Stromal cell of bone marrow (primary cell): Measurements from ENCODE around the gene PRPH2.

Source experiments
- DNase-seq: peaks from one replicate; pipeline ENCODE4 v3.0.0-alpha.2; 2012; ENCODE audit warnings: low read depth

The PRPH2 gene, protein sequence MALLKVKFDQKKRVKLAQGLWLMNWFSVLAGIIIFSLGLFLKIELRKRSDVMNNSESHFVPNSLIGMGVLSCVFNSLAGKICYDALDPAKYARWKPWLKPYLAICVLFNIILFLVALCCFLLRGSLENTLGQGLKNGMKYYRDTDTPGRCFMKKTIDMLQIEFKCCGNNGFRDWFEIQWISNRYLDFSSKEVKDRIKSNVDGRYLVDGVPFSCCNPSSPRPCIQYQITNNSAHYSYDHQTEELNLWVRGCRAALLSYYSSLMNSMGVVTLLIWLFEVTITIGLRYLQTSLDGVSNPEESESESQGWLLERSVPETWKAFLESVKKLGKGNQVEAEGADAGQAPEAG

DNA sequence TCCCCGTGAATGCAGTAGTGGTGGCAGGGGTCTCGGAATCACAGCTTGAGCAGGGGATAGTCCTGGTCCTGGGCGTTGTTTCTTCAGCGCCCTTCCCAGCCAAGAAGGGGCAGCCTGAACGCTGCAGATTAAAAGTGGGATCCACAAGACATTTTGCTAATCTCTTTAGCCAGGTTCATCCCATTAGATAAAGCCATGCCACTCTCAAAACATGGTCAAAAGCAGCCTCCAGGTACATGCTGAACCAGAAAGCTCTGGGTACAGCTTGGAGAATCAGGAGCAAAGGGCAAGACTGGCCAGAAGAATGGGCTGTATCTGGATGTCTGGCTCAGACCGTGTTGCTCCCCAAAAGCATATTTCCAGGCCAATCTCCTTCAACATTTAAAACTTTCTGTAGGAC is at the start of gene PRPH2:
Gene PRPH2 (minus strand): TSS at position 101 of the 400 bp plus-strand sequence. CDS start 263 bp downstream, outside the sequence.
- DNase-seq = no peak

DNA sequence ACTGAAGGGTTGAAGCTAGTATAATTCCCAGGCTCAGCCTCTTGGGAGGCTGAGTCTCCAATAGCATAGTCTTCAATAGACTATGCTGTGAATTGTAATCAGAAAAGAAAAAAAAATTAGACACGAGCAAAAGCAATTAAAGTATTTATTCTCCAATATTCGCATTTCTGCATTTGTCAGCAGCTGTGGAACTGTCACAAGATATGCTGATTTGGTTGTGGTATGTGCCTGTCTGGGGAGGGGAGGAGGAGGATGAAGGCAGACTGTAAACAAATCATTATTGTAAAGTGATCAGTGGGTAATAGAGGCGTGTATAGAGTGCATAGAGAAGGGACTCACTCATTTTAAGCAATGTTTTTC is 49.3 kb upstream of the PRPH2 start:
- no peak for DNase-seq

DNA sequence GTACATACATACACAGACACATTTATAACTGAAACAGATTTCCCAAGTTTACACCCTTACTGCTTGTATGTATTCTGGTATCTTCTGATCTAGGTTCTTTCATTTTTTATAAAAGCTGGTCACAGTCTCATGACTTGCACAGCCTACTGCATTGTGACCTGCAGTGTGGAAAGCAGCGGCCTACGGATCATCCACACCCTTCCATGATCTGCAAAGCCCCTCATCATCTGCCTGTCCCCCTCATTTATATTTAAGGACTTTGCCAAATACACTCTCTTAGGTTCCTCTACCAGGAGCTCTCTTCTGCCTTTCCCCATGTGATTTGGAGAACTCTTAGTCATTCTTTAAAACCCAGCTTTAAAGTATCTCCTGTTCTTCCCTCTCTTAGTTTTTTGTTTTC is 47.4 kb upstream of the PRPH2 start:
- no peak for DNase-seq

DNA sequence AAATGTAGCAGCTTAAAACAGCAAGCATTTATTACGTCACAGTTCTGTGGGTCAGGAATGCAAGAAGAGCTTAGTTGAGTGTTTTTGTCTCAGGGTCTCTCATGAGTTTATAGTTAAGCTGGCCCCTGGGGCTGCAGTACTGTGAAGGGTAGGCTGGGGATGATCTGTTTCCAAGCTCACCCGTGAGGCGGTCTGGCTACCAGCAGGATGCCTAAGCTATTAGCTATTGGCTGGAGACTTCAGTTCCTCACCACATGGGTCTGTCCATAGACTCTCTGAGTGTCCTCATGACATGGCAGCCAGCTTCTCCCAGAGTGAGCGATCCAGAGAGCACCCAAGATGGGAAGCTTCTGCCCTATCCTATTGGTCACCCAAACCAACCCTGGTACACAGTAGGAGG is 46.7 kb upstream of the PRPH2 start:
- DNase-seq = no peak

DNA sequence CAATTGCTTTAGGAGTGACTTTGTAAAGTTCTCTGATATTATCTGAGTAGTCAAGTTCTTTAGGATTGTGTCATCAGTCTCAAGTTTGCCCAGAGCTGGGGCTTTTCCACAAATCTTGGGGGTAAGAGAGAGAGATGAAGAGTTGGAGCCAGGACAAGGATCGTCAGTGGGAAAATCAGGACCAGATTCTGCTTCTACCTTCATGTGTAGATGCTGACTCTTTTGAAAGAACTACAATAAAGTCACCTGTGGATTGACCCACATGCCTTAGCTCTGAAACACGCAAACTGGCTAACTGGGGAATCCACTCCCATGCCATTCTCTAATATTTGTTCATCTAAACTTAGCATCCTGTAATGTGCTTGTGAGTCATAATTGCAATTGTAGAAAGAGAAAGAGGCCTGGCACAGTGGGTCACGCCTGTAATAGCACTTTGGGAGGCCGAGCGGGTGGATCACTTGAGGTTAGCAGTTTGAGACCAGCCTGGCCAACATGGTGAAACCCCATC is 43.8 kb upstream of the PRPH2 start:
- DNase-seq = no peak

DNA sequence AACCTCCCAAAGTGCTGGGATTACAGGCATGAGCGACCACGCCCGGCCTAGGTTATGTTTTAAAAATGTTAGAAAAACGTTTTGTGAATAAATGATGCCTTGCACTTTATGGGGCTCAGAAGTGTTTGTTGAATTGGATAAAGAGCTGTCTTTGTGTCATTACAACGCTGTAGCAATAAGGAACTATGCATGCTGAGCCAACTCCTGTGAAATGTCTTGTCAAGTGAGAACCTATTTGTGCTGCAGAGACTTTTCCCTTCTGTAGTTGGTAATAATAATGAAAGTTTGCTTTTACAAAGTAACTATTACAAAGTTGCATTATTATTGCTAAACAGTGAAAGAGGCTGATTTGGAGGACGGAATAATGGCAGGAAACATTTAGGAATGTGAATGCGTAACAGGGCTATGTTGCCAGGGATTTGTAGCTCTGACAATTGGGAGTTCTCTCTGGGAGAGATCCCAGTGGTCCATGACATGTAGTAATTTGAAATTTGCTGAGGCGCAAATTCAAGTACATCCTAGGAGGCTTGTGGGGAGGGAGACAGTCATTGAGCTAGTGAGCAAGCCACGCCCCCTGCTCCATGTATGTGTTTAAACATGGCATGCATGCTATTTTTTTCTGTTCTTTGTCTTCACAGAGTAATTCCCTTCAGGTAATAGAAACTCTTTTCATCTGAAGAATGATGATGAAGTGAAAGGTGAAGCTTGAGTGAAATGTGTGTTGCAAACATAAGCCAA is 42.7 kb upstream of the PRPH2 start:
- no peak for DNase-seq

DNA sequence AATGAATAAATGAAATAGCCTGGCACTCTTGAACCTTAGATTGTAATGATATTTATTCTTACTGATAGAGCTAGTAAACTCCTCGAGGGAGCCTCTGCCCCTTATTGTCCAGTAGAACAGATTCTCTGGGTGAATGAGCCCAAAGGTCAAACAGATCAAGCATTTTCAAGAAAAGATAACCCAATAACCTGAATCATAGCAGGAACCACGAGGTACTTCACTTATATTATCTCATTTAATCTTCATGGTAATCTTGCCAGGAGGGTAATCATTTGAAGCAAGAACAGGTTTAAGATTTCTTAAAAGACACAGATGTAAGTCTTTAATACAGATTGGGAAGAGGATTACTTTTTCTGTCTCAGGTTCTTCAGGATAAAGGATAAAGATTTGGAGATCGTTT is 40.6 kb upstream of the PRPH2 start:
- DNase-seq = no peak

DNA sequence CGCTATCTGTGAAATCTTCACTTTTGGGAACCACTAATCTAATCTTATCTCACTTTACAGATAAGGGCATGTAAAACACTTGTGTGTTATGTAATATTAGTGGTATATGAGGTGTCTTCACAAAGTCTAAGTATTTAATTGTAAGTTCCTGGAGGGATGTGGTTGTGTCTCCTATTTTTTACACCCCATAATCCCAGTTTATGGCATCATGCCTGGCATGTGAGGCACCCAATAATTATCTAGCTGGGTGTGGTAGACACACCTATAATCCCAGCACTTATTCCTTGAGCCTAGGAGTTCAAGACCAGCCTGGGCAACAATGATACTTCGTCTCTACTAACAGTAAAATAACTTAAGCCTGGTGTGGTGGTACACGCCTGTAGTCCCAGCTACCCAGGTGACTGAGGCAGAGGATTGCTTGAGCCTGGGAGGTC is 40.0 kb upstream of the PRPH2 start:
- DNase-seq = no peak

DNA sequence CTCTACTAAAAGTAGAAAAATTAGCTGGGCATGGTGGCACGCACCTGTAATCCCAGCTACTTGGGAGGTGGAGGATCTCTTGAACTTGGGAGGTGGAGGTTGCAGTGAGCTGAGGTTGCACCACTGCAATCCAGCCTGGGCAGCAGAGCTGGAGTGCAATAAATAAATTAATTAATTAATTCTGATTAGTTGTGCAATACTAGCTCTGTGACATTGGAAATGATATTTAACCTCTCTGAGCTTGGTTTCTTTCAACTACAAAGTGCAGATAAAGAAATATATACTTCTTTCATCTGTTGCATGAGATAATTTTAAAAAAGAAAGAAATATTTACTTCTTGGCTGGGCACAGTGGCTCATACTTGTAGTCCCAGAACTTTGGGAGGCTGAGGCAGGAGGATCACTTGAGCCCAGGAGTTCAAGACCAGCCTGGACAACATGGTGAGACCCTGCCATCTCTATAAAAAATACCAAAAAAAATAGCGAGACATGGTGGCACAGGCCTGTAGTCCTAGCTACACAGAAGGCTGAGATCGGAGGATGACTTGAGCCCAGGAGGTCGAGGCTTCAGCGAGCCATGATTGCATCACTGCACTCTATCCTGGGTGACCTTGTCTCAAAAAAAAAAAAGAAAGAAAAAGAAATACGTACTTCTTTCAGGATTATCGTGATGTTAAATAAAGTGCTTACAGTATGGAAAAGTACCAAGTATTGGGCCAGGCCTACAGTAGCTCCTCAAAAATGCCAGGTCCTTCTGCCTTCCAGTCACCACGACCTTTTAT is 39.1 kb upstream of the PRPH2 start:
- DNase-seq = no peak

DNA sequence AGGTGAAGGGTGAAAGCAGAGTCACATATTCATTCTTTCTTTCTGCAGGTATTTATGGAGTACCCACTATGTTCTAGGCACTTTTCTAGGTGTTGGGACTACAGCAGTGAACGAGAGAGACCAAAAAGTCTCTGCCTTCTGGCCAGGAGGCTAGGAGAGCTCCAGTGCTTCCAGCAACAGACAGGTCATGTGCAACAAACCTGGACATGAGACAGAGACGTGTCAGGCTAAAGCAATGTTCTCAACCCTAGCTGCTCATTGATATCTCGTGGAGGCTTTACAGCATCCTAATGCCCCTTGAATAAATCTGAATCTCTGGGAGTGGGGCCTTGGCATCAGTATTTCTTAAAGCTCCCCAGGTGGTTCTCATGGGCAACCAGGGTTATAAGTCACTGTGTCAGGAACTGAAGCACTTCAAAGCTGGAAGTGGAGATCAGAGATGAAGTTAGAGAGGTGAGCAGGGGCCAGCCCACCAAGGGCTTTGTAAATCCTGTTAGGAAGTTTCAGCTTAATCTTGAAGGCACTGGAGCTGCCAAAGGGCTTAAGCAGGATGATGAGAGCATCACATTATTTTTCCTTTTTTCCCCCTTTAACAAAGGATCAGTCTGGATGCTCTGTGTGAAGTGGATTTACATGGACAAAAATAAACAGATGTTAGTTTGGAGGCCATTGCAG is 36.5 kb upstream of the PRPH2 start:
- DNase-seq = no peak

DNA sequence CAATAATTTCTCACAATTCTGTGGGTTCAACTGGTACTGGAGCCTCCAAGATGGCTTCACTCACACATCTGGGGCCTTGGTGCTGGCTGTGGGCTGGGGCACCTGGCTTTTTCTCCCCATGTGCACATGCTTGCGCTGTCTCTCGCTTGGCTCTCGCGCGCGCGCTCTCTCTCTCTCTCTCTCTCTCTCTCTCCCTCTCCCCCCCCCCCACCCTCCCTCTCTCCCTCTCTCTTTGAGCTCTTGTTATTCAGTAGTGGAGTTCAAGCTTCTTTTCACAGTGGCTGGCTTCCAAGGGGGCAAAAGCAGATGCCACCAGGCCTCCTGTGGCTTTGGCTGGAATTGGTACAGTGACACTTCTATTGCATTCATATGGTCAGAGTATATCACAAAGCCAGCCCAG is 34.3 kb upstream of the PRPH2 start:
- no peak for DNase-seq

DNA sequence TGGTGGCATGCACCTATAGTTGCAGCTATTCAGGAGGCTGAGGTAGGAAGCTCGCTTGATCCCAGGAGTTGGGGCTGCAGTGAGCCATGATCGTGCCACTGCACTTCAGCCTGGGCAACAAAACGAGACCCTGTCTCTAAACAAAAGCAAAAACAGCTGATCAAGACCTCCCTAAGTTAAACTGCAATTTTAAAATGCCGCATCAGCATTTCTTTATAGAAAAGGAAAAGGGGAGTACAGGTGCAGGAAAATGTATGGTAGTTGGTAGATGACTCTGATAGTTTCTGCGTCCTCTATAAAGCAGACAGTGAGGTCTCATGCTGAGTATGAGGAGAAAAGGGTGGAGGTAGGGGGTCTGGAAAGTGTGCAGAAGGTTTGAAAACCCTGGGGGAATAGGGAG is 32.4 kb upstream of the PRPH2 start:
- no peak for DNase-seq

DNA sequence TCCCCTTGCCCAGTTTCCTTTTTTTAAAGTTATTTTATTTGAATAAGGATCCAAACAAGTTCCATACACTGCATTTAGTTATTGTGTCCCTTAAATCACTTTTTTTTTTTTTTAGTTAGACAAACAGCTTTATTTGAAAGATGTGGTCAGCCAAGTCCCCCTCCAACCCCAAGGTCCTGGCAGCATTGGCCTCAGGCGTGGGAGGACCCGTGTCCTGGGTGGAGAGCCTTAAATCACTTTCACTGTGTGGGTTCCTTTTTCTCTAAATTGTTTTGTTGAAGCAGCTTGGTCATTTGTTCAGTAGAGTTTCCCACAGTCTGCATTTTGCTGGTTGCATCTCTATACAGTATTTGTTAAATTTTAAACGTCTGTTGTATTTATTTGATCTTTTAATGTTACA is 28.7 kb upstream of the PRPH2 start:
- no peak for DNase-seq

DNA sequence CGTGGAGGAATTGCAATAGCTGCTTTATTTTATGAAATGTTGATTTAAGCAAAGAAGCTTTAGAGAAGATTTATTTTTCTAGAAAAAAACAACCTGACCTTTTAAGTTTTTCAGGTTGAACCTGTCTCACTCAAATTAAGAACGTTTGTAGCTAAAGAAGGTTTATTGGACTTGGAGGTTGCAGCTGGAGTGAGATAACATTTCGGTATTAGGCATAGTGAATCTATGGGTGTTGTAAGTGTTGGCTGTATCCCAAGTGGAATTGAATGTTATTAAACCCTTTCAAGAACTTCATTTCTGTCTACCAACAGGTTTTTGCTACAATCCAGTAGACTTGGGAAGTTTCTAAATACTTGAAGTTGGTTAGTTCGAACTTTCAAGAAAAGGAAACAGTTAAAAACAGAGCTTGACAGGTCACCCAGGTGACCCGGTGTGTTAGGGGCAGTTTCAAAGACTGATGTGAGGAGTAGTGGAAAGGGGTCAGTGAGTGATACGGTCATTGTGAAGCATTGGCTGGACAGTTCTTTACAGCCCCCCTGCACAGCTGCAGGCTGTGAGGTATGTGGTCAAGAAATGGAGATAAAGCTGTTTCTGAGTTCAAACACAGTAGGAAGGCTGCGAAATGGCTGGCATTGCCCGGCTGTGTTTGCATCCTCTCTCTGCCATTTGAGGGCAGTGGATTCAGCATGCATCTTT is 26.0 kb upstream of the PRPH2 start:
- no peak for DNase-seq

DNA sequence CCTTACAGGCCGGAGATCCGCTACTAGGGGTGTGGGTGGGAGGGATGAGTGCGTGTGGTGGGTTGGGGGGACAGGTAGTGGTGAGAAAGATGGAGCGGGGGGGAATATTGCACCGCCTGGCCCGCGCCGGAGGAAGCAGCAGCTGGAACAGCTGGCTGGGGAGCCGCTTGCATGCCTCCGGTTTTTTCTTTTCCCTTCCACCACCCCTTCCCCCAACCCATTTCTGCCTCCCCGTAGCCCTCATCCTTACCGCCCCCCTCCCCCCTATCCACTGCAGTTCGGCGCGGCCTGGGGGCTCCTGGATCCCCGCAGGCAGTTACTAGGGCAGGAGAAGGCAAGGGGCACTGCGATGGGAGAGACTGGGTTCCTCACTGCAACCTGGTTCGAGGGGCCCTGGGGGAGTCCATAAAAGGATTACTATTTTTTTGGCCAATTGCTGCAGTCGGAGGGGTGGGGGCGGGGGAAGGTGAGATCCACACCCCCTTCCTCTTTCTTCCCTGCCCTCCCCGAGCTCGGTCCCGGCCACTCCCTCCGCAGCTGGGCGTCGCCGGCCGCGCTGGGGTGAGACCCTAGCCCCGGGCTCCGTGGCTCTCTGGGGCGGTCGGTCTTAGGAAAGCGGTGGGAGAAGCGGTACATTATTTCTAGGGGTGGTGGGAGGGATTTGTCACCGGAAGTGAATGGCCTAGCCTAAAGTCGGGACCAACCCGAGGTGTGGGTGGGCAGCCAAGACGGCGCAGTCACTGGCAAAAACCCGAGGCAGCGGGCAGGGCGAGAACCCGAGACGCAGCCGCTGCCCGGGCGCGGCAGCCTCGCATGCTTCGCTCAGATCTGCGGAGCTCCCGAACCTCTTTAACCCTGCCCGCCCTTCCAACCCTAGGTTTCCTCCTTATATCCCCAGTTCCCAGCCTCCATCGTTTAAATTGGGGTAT is 24.3 kb upstream of the PRPH2 start:
- DNase-seq = peak; percentile 69

DNA sequence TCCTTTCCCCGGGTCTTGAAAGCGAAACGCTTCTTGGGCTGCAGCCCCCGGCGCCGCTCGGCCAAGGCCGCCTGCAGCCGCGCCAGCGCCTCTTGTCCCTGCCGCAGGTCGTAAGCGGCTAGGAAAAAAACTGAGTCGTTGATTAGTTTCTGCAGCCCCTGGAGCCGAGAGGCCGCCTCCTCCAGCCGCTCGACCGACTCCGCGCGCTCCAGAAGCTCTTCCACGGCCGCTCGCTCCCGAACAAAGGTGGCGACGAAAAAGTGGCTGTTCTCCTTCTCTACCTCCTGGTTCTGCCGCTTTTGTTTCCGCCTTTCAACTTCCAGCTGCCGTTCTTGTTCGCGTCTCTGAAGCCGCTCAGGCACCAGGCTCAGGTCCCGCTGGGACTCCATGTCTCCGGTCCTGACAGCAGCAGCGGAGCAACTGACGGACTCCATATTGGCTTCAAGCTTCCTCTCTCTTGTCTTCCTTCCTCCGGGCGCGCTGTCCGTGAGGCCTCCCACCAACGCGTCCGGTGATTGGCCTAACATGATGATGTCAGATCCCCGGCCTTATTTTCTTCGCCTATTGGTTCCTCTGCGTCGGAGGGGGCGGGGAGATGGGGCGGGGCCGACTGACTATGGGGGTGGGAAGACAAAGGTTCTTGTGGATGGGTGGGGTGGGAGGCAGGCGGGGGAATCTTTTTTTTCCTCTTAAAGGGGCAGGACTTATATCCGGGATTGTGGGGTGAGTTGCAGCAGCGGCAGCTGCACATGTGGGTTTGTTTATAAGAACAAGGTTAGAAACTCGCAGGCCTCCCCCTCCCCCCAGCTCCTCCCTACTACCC is 23.5 kb upstream of the PRPH2 start, which contains the start of gene TBCC:
Gene TBCC (minus strand): TSS at position 464 of the 823 bp plus-strand sequence. CDS start 30 bp downstream, at position 434.
- DNase-seq = peak; percentile 99

DNA sequence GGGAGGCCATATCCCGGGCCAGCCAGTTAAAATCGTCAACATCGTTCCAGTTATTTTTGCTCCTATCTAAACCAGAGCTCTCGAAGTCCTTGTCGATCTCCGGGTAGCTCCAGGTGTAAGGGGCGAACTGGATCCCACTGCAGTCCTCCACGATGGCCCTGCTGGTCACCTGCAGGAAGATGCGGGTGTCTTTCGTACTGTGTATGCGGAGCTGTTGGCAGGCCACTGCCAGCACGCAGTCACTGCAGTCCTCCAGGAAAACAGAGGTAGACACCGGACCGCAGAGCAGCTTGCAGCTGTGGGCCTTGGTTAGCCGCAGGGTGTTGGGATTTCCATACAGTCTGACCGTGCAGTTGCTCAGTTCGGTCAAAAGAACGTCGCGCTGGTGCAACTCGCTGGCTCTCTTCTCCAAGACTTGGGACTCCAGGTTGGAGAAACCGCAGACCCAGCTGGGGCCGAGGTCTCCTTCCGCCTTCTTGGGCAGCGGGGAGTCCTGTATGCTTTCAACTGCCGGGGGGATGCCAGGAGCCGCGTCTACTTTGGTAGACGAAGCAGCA is 22.8 kb upstream of the PRPH2 start:
- DNase-seq = no peak

DNA sequence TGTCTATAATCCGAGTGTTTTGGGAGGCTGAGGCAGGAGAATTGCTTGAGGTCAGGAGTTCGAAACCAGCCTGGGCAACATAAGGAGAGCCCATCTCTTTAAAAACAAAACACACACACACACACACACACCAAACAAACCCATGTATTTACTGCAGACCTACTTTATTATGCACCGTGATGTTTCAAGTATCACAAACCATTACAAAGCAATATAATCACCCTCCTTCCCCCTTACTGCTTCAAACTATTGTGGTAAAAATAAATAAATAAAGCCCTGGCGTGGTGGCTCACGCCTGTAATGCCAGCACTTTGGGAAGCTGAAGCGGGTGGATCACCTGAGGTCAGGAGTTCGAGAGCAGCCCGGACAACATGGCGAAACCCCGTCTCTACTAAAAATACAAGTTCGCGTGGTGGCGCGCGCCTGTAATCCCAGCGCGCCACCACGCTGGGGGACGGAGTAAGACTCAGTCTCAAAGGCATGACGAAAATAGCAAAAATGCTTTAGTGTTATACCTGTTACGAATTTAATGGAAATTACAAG is 22.0 kb upstream of the PRPH2 start:
- no peak for DNase-seq
